ENCODE measurements around the gene CRISPLD2.

GRCh38 chr16:84924331-84925091 lies 104.7 kb downstream of the CRISPLD2 start:
- TF ChIP-seq CTCF (IDR thresholded peaks at IDR 0.05) (no peak), POLR2A (IDR thresholded peaks at IDR 0.05) (no peak), POLR2AphosphoS5 (IDR thresholded peaks at IDR 0.05) (no peak)
